ENCODE results near the gene ODF4.

- TF ChIP-seq REST (IDR thresholded peaks at IDR 0.05; ENCODE audit: insufficient read depth in 1 of 2, low read depth in 2 of 2, low read length in 2 of 2): no peak
- no peak for TF ChIP-seq FOXP2 (optimal IDR thresholded peaks at IDR 0.05; ENCODE audit: borderline replicate concordance, extremely low read depth, extremely low read length, insufficient read depth)
- TF ChIP-seq TAF1 (IDR thresholded peaks at IDR 0.05; ENCODE audit: borderline replicate concordance, insufficient read depth, low read length): no peak
Observed at GRCh38 chr17:8377422-8377821, 37.8 kb downstream of the ODF4 start.

All from PFSK-1 (cell line).